Measurements from ENCODE around the gene FAM118A.
A peak's percentile ranks its signal among the peaks of the same experiment; 100 is the strongest.
"Not testable (repeated sequence)": the region's sequence is repeated elsewhere in the genome, so short reads cannot be mapped to it uniquely, and the experiment has no call there.

Gene FAM118A

GRCh38 chr22:45294030-45294429 lies 15.7 kb upstream of the FAM118A start:
- no peak overlapping the region for H3K4me3 ChIP-seq (ENCODE audit: low read depth, low read length)
- TF ChIP-seq CTCF (IDR thresholded peaks at IDR 0.05; ENCODE audit: insufficient read depth, low read depth, low read length, missing control alignments): no peak
- no peak for DNase-seq (ENCODE audit: low read depth)

- DNase-seq (ENCODE audit: low read depth): not testable (repeated sequence)
Observed at GRCh38 chr22:45295004-45295403, 14.7 kb upstream of the FAM118A start.

GRCh38 chr22:45295492-45295891 lies 14.2 kb upstream of the FAM118A start:
- no peak overlapping the region for H3K4me3 ChIP-seq (ENCODE audit: low read depth, low read length)
- DNase-seq (ENCODE audit: low read depth): no peak
- no peak for TF ChIP-seq CTCF (IDR thresholded peaks at IDR 0.05; ENCODE audit: insufficient read depth, low read depth, low read length, missing control alignments)

More at GRCh38 chr22:45295004-45295403, 14.7 kb upstream of the FAM118A start:
- H3K4me3 ChIP-seq (ENCODE audit: low read depth, low read length): not testable (repeated sequence)

GRCh38 chr22:45296628-45297297 lies 13.0 kb upstream of the FAM118A start:
- H3K4me3 ChIP-seq (ENCODE audit: low read depth, low read length): no peak overlapping the region
- TF ChIP-seq CTCF (IDR thresholded peaks at IDR 0.05; ENCODE audit: insufficient read depth, low read depth, low read length, missing control alignments): no peak
- DNase-seq (ENCODE audit: low read depth): peak; percentile 52

- no peak for TF ChIP-seq CTCF (IDR thresholded peaks at IDR 0.05; ENCODE audit: insufficient read depth, low read depth, low read length, missing control alignments)
- no peak for DNase-seq (ENCODE audit: low read depth)
- no peak overlapping the region for H3K4me3 ChIP-seq (ENCODE audit: low read depth, low read length)
Observed at GRCh38 chr22:45298934-45299505, 10.7 kb upstream of the FAM118A start.

- no peak for DNase-seq (ENCODE audit: low read depth)
- no peak for TF ChIP-seq CTCF (IDR thresholded peaks at IDR 0.05; ENCODE audit: insufficient read depth, low read depth, low read length, missing control alignments)
- H3K4me3 ChIP-seq (ENCODE audit: low read depth, low read length): no peak overlapping the region
Observed at GRCh38 chr22:45302751-45303150, 7.0 kb upstream of the FAM118A start.

GRCh38 chr22:45303181-45303580 lies 6.6 kb upstream of the FAM118A start:
- H3K4me3 ChIP-seq (ENCODE audit: low read depth, low read length): no peak overlapping the region
- DNase-seq (ENCODE audit: low read depth): no peak
- TF ChIP-seq CTCF (IDR thresholded peaks at IDR 0.05; ENCODE audit: insufficient read depth, low read depth, low read length, missing control alignments): no peak
